OCI-LY1 (cell line): ENCODE measurements around the gene SEPHS1.

Experiments used
- H2AFZ ChIP-seq: fragments of 200-600 bp; sonication (generic), shearing (Covaris generic); 2 replicates; pipeline ENCODE4 v1.6.0; 2014; ENCODE audit warnings: antibody characterized with exemption, mild to moderate bottlenecking, low read length
- H3F3A ChIP-seq: fragments of 200-600 bp; sonication (generic), shearing (Covaris generic); 2 replicates; pipeline ENCODE4 v1.6.0; 2014; ENCODE audit warnings: mild to moderate bottlenecking, antibody characterized with exemption, low read length, moderate library complexity; ENCODE audit not compliant: insufficient read depth
- H3K27ac ChIP-seq: fragments of 200-600 bp; sonication (generic); 2 replicates; pipeline ENCODE4 v1.5.1; 2014; ENCODE audit warnings: low read length, mixed run types, mild to moderate bottlenecking, low read depth; ENCODE audit not compliant: poor library complexity, severe bottlenecking
- H3K27me3 ChIP-seq: fragments of 200-600 bp; sonication (generic); 2 replicates; pipeline ENCODE4 v1.6.0; 2014; ENCODE audit warnings: antibody characterized with exemption, mild to moderate bottlenecking, low read length, moderate library complexity; ENCODE audit not compliant: insufficient read depth
- H3K36me3 ChIP-seq: fragments of 200-600 bp; sonication (generic); 2 replicates; pipeline ENCODE4 v1.6.1; 2014; ENCODE audit warnings: mild to moderate bottlenecking, antibody characterized with exemption, low read length, moderate library complexity, mixed read lengths; ENCODE audit not compliant: insufficient read depth
- H3K4me1 ChIP-seq: fragments of 200-600 bp; sonication (generic); 2 replicates; pipeline ENCODE4 v1.5.1; 2014; ENCODE audit warnings: mild to moderate bottlenecking, low read length, moderate library complexity; ENCODE audit not compliant: insufficient read depth, severe bottlenecking
- H3K4me2 ChIP-seq: fragments of 200-600 bp; sonication (generic), shearing (Covaris generic); 2 replicates; pipeline ENCODE4 v1.6.1; 2014; ENCODE audit warnings: low read length
- H3K4me3 ChIP-seq: fragments of 200-600 bp; sonication (generic); 2 replicates; pipeline ENCODE4 v1.5.1; 2014; ENCODE audit warnings: low read length, low read depth, mild to moderate bottlenecking, mixed read lengths; ENCODE audit not compliant: poor library complexity, severe bottlenecking
- H3K79me2 ChIP-seq: fragments of 200-600 bp; shearing (Covaris generic); 2 replicates; pipeline ENCODE4 v1.6.1; 2016; ENCODE audit warnings: mixed run types, low read length, mixed read lengths; ENCODE audit not compliant: insufficient read depth
- H3K9ac ChIP-seq: fragments of 200-600 bp; sonication (generic), shearing (Covaris generic); 2 replicates; pipeline ENCODE4 v1.6.1; 2014; ENCODE audit warnings: mild to moderate bottlenecking, low read length, mixed read lengths
- H3K9me2 ChIP-seq: fragments of 200-600 bp; sonication (generic), shearing (Covaris generic); 2 replicates; pipeline ENCODE4 v1.6.1; 2014; ENCODE audit warnings: low read depth, mild to moderate bottlenecking, low read length, mixed read lengths
- H3K9me3 ChIP-seq: fragments of 200-600 bp; shearing (Covaris generic); 2 replicates; pipeline ENCODE4 v1.6.1; 2014; ENCODE audit warnings: low read length, mixed read lengths
- H4K20me1 ChIP-seq: fragments of 200-600 bp; sonication (generic), shearing (Covaris generic); 2 replicates; pipeline ENCODE4 v1.6.0; 2016; ENCODE audit warnings: mild to moderate bottlenecking, low read length; ENCODE audit not compliant: insufficient read depth
- CTCF ChIP-seq: fragments of 200-600 bp; sonication (generic), shearing (Covaris generic); IDR thresholded peaks from 2 replicates; pipeline ENCODE4 v1.5.1; 2017; ENCODE audit warnings: mild to moderate bottlenecking, antibody characterized with exemption, low read length, moderate library complexity, mixed read lengths
- EZH2 ChIP-seq: fragments of 200-600 bp; sonication (generic), shearing (Covaris generic); IDR thresholded peaks from 2 replicates; pipeline ENCODE4 v1.8.0; 2017; ENCODE audit warnings: borderline replicate concordance, mixed run types, mild to moderate bottlenecking, antibody characterized with exemption, low read length, moderate library complexity, mixed read lengths

SEPHS1 gene

DNA sequence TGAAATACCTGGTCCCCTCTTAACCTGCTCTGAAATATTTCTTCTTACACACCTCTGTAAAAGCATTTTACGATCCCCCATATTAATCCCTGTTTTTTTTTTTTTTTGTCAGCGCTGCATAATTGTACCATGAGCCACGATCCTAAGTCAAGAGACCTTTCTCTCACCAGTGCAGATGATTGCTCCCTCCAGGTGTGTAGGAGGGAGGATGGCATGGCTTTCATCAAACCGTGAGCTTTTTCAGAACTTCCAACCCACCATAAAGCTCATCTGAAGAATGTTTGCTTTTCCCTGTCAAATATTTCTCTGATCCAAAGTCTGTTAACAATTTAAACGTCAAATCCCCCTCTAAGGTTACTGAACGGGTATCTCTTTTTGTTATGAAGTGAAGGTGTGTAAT is 28.2 kb upstream of the SEPHS1 start:
- Histone ChIP-seq H3K4me3 (no peak overlapping the region), H3K36me3 (no peaks in the 10 kb centered on the region), H2AFZ (no peak overlapping the region), H3K9ac (no peak overlapping the region), H3K27ac (no peak overlapping the region), H3K79me2 (no peaks in the 10 kb centered on the region), H3K9me2 (no peaks in the 10 kb centered on the region), H3K27me3 (no peaks in the 10 kb centered on the region), H3K4me1 (no peaks in the 10 kb centered on the region), H3K9me3 (no peaks in the 10 kb centered on the region), H3K4me2 (no peak overlapping the region), H4K20me1 (no peaks in the 10 kb centered on the region), H3F3A (no peaks in the 10 kb centered on the region)
- TF ChIP-seq CTCF (no peak), EZH2 (no peak)

GRCh38 chr10:13375791-13376190 is 27.7 kb upstream of the SEPHS1 start:
- Histone ChIP-seq H4K20me1 (no peaks in the 10 kb centered on the region), H3F3A (no peaks in the 10 kb centered on the region), H3K27ac (no peak overlapping the region), H3K27me3 (no peaks in the 10 kb centered on the region), H3K9ac (no peak overlapping the region), H3K9me3 (no peaks in the 10 kb centered on the region), H3K4me1 (no peaks in the 10 kb centered on the region), H3K9me2 (no peaks in the 10 kb centered on the region), H3K4me2 (no peak overlapping the region), H3K36me3 (no peaks in the 10 kb centered on the region), H2AFZ (no peak overlapping the region), H3K4me3 (no peak overlapping the region), H3K79me2 (no peaks in the 10 kb centered on the region)
- no peak for TF ChIP-seq EZH2
- TF ChIP-seq CTCF = no peak

DNA sequence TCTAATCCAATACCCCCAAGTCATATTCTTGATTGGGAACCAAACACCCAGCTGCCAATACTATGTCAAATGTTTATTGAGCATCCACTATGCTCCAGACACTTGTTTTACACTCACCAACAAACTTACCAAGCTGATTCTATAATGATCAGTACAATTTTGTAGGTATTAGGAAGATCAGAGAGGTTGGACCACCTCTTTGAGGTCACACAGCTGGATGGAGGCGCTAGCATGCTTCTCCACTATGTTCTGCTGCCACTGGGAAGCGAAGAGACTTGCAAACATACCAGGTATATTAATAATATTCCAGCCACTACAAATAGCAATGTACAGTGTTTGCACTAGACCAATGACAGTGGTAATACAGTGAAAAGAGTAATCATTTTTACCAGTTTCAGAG is 25.6 kb upstream of the SEPHS1 start:
- Histone ChIP-seq H3K9me3 (no peaks in the 10 kb centered on the region), H2AFZ (no peak overlapping the region)

More for the DNA sequence above, 25.6 kb upstream of the SEPHS1 start:
- TF ChIP-seq CTCF (no peak), EZH2 (no peak)
- no peak overlapping the region for H3K4me3 ChIP-seq
- H3K4me1 ChIP-seq = no peaks in the 10 kb centered on the region
- no peak overlapping the region for H3K4me2 ChIP-seq
- no peaks in the 10 kb centered on the region for H3K27me3 ChIP-seq
- H3K79me2 ChIP-seq = no peaks in the 10 kb centered on the region
- H3K27ac ChIP-seq = no peak overlapping the region
- H3K36me3 ChIP-seq = no peaks in the 10 kb centered on the region
- no peaks in the 10 kb centered on the region for H3K9me2 ChIP-seq
- H3K9ac ChIP-seq = no peak overlapping the region
- no peaks in the 10 kb centered on the region for H4K20me1 ChIP-seq
- H3F3A ChIP-seq = no peaks in the 10 kb centered on the region
